GM13976 (cell line): Measurements from ENCODE around the gene CD7.

Experiments
- DNase-seq: peaks from one replicate; pipeline ENCODE4 v3.0.0; 2012; ENCODE audit warnings: low spot score
- CTCF ChIP-seq: IDR thresholded peaks from 2 replicates; pipeline ENCODE4 v1.5.1; 2012; ENCODE audit warnings: borderline replicate concordance, mild to moderate bottlenecking; ENCODE audit not compliant: insufficient read depth; ENCODE audit errors: extremely low read depth, missing control alignments, control extremely low read depth
- in situ Hi-C: fragments of 300-500 bp; cut with MboI; formaldehyde crosslinking; loops from one replicate; pipeline ENCODE4 v1.12.0; 2022; ENCODE audit warnings: low sequenced_read_pairs, mixed read lengths, inconsistent platforms; ENCODE audit not compliant: unreplicated experiment

Gene CD7

GRCh38 chr17:82299452-82299851 is 18.0 kb downstream of the CD7 start:
- no peak for TF ChIP-seq CTCF
- in situ Hi-C loops: no loop called here
- DNase-seq: no peak

GRCh38 chr17:82298538-82299421 is 18.6 kb downstream of the CD7 start:
- in situ Hi-C loops: no loop called here
- TF ChIP-seq CTCF: no peak
- DNase-seq: no peak

GRCh38 chr17:82297714-82298537 is 19.5 kb downstream of the CD7 start:
- no peak for TF ChIP-seq CTCF
- in situ Hi-C loops: no loop called here
- peak; percentile 92 for DNase-seq

- in situ Hi-C loops: no loop called here
- peak; percentile 83 for DNase-seq
- no peak for TF ChIP-seq CTCF
Observed at GRCh38 chr17:82297280-82297713, 20.1 kb downstream of the CD7 start.

- TF ChIP-seq CTCF: no peak
- in situ Hi-C loops: no loop called here
- DNase-seq: no peak
Observed at GRCh38 chr17:82296511-82297279, 20.7 kb downstream of the CD7 start.

GRCh38 chr17:82295472-82295814 is 22.0 kb downstream of the CD7 start:
- DNase-seq: no peak
- no peak for TF ChIP-seq CTCF
- in situ Hi-C loops: no loop called here
